Mucosa of descending colon (tissue), 3 donors: ENCODE measurements around the gene GYPE. TPM values are rescaled to one million over a fixed set of nuclear protein-coding genes. Genes with fewer than 3 reads are reported as not detected.
"Not testable (repeated sequence)": the region's sequence is repeated elsewhere in the genome, so short reads cannot be mapped to it uniquely, and the experiment has no call there.

Source experiments
- ATAC-seq: fragments of 200-7000 bp; cut with Tn5 transposase; one replicate; pipeline ENCODE4 v1.9.1; 2020; ENCODE audit warnings: mild to moderate bottlenecking, moderate library complexity
- DNase-seq, 3 donors: peaks; one replicate each; pipeline ENCODE4 v3.0.0-alpha.2; 2020
- H3K36me3 ChIP-seq: fragments of 200-600 bp; one replicate; pipeline ENCODE4 v1.8.0; 2021; ENCODE audit warnings: low read depth, mild to moderate bottlenecking
- H3K4me1 ChIP-seq: fragments of 200-600 bp; one replicate; pipeline ENCODE4 v1.8.0; 2021; ENCODE audit warnings: low read depth, mild to moderate bottlenecking
- H3K4me3 ChIP-seq: fragments of 200-600 bp; one replicate; pipeline ENCODE4 v1.8.0; 2021; ENCODE audit warnings: mild to moderate bottlenecking
- H3K9me3 ChIP-seq: fragments of 200-600 bp; one replicate; pipeline ENCODE4 v1.8.0; 2021; ENCODE audit warnings: mild to moderate bottlenecking
- intact Hi-C, 2 donors: fragments of 100-400 bp; cut with DNase I in 1 of 2; cut with micrococcal nuclease in 1 of 2; formaldehyde crosslinking; loops; one replicate each; pipeline versions ENCODE4 v1.11.0 to v1.11.1; 2022; cut with DNase I, micrococcal nuclease
- total RNA-seq, 3 donors: library from RNA; stranded (reverse); fragmentation: NEBNext Ultra II Directional in 2 of 3; extraction: Animal tissue kit (Norgen Biotek cat#: 25700) in 2 of 3; gene quantifications; one replicate each; pipeline versions ENCODE4 v1.2.1 to v1.2.4, GENCODE V29; 2021 to 2023
- TF ChIP-seq, protein P1 (sequence below): fragments of 200-600 bp; IDR thresholded peaks from one replicate; pipeline ENCODE4 v1.8.0; 2022; ENCODE audit warnings: antibody characterized with exemption, mild to moderate bottlenecking
- donor health status: DM: no; HTN: no; CAD: no; lungs with moderate emphysema.
- donor health status: DM: no; HTN: no; CAD: no.
- donor health status: DM: no; HTN: yes; CAD: no.

Gene GYPE
- total RNA-seq, 3 donors from 2014 or later = 0.66 TPM; not detected in 2

DNA sequence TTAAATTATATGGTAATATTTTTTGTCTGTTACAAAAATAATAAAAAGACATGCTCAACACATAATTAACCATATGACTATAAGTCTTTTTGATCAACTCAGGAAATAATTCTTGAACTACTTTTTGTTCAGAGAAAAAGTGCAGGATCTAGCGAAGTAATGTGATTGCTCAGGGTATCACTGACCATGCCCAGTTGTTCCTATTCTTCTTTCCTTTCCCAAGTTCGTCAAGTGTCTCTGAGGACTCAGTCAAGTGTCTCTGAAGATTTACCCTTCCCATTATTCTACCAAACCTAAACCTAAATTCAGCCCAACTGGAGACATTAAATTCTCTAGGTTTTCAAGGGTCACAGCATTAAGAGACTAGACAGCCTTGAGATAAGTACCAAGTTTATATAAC lies 5.5 kb upstream of the GYPE start:
- H3K36me3 ChIP-seq, DNase-seq, H3K9me3 ChIP-seq, ATAC-seq, intact Hi-C loops, H3K4me3 ChIP-seq, H3K4me1 ChIP-seq: not testable (repeated sequence)

DNA sequence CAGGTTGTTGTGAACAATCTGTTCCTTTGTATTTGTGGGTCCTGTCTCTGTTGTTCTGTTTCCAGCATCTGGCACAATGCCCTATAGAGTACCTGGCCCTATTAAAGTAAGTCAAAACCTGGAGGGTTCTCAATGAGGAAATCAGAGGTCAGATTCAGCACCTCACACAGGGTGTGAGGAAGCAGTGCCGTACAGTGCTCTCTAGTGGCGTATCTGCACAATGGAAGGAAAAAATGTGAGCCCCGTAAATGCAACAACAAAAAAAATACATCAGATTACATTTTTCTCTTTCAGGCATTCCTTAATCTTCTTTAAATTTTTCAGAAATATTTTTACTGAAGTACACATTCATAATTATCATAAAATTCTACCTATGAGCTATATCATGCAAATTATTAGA lies 2.5 kb upstream of the GYPE start:
- H3K4me1 ChIP-seq, H3K4me3 ChIP-seq, H3K9me3 ChIP-seq, H3K36me3 ChIP-seq, intact Hi-C loops: not testable (repeated sequence)
- ATAC-seq (peak; percentile 79), DNase-seq (peak in 1 of 3 donors; percentile 14)

DNA sequence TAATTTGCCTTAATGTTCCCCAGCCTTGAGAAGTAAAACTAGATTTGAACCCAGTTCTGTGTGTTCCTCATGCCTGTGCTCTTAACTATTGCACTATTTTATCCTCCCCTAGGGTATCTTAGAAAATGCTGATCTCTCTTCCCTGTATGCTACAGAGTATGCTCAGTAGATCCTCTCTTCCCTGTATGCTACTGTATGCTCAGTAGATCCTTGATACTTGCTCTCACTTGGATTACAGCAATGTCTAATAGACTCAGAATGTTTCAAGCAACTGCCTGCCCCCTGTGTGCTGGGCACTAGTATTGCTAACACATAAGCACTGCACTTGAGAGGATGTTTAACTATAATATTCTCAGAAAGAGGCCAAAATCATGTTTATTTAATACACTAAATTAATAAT lies 928 bp downstream of the GYPE start:
- H3K4me1 ChIP-seq, H3K9me3 ChIP-seq, intact Hi-C loops, H3K36me3 ChIP-seq, H3K4me3 ChIP-seq, ATAC-seq, DNase-seq: not testable (repeated sequence)

DNA sequence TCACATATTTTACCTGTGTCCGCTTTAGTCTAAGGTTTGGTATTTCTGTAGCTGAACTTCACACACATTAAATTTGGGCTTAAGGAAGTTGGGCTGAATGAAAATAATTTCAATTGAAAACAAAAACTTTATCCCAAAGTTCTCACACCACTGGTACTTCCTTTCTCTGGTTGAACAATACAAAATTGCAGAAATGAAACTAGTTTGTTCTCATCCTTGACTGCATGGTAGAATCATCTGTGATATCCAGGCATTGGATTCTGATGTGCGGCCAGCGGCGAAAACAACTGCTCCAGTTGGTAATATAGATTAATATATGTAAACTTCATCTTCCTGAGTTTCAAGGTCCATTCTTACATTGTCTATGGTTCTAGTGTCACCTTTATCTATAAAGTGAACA lies 15.0 kb downstream of the GYPE start:
- intact Hi-C loops, H3K4me3 ChIP-seq, ATAC-seq, H3K36me3 ChIP-seq, H3K9me3 ChIP-seq, DNase-seq, H3K4me1 ChIP-seq: not testable (repeated sequence)

- H3K4me3 ChIP-seq, ATAC-seq, DNase-seq, H3K9me3 ChIP-seq, H3K4me1 ChIP-seq, intact Hi-C loops, H3K36me3 ChIP-seq: not testable (repeated sequence)
These were observed 17.2 kb downstream of the GYPE start for GRCh38 chr4:143888189-143888588.

DNA sequence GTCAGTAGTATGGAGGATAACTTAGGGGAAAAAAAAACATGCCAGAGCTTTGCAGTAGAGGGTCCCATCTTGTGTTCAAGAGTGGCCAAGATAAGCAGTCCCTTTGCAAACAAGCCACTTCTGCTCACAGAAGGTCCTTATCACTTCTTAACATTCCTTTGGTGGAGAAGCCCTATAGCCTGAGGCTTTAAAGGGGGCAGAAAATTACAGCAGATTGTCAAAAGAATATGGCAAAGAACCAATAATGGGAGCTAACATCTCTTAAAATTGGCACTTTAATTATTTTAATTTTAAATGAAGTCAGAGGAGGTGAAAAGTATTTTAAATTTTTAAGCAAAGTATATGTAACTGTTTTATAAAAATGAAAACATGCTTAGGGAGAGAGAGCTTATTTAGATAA lies 20.4 kb downstream of the GYPE start:
- H3K4me1 ChIP-seq, ATAC-seq, intact Hi-C loops, H3K9me3 ChIP-seq, DNase-seq, H3K4me3 ChIP-seq, H3K36me3 ChIP-seq: not testable (repeated sequence)

DNA sequence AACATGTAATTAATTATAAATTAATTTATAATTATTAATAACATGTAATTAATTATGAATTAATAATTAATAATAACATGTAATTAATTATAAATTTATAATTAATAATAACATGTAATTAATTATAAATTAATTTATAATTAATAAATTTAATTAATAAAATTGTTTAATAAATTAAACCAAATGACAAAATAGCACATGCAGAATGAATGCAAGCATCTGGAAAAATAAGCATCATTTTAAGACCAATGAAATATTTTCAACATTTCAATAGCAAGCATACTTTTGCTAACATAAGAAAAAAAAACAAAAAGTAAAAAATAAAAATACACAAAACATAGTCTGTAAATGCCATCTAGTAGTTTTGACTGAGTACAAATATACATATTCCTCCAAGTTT lies 21.8 kb downstream of the GYPE start:
- no peak for ATAC-seq
- no peaks in the 10 kb centered on the region for H3K4me1 ChIP-seq
- H3K36me3 ChIP-seq = no peaks in the 10 kb centered on the region
- intact Hi-C loops = no loop called here
- DNase-seq = no peak
- H3K4me3 ChIP-seq = no peak overlapping the region
- H3K9me3 ChIP-seq = no peaks in the 10 kb centered on the region
- TF ChIP-seq, protein P1, sequence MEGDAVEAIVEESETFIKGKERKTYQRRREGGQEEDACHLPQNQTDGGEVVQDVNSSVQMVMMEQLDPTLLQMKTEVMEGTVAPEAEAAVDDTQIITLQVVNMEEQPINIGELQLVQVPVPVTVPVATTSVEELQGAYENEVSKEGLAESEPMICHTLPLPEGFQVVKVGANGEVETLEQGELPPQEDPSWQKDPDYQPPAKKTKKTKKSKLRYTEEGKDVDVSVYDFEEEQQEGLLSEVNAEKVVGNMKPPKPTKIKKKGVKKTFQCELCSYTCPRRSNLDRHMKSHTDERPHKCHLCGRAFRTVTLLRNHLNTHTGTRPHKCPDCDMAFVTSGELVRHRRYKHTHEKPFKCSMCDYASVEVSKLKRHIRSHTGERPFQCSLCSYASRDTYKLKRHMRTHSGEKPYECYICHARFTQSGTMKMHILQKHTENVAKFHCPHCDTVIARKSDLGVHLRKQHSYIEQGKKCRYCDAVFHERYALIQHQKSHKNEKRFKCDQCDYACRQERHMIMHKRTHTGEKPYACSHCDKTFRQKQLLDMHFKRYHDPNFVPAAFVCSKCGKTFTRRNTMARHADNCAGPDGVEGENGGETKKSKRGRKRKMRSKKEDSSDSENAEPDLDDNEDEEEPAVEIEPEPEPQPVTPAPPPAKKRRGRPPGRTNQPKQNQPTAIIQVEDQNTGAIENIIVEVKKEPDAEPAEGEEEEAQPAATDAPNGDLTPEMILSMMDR = no peak

DNA sequence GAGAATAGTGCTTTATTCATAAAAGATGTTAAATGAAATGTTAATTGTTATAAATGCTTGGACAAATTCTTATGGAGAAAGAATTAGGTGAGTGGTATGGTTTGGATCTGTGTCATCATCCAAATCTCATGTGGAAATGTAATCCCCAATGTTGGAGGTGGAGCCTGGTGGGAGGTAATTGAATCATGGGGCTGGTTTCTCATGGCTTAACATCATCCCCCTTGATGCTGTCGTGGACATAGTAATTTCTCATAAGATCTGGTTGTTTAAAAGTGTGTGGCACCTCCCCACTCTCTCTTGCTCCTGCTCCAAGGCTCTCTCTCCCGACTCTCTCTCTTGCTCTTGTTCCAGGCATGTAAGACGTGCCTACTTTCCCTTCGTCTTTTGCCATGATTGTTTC lies 22.5 kb downstream of the GYPE start:
- Histone ChIP-seq H3K4me1 (no peaks in the 10 kb centered on the region), H3K4me3 (no peak overlapping the region), H3K9me3 (no peaks in the 10 kb centered on the region), H3K36me3 (no peaks in the 10 kb centered on the region)
- no peak for ATAC-seq
- intact Hi-C loops = no loop called here
- DNase-seq = no peak
- TF ChIP-seq, protein P1 = no peak

- intact Hi-C loops, H3K9me3 ChIP-seq, DNase-seq, H3K36me3 ChIP-seq, H3K4me3 ChIP-seq, H3K4me1 ChIP-seq, ATAC-seq: not testable (repeated sequence)
These were observed 25.8 kb downstream of the GYPE start for GRCh38 chr4:143879561-143879960.

- H3K4me1 ChIP-seq, H3K4me3 ChIP-seq, intact Hi-C loops, DNase-seq, H3K9me3 ChIP-seq, H3K36me3 ChIP-seq, ATAC-seq: not testable (repeated sequence)
These were observed 30.0 kb downstream of the GYPE start for GRCh38 chr4:143875357-143875756.

- H3K4me1 ChIP-seq, H3K9me3 ChIP-seq, ATAC-seq, H3K4me3 ChIP-seq, H3K36me3 ChIP-seq, DNase-seq, intact Hi-C loops: not testable (repeated sequence)
These were observed 34.7 kb downstream of the GYPE start for GRCh38 chr4:143870523-143871268.

DNA sequence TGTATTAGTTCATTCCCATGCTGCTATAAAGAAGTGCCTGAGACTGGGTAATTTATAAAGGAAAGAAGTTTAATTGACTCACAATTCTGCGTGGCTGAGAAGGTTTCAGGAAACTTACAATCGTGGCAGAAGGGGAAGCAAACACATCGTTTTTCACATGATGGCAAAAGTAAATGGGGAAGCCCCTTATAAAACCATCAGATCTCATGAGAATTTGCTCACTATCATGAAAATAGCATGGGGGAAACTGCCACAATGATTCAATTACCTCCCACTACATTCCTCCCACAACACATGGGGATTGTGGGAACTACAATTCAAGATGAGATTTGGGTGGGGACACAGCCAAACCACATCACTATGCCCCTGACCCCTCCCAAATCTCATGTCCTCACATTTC lies 35.4 kb downstream of the GYPE start:
- H3K36me3 ChIP-seq, ATAC-seq, intact Hi-C loops, H3K9me3 ChIP-seq, H3K4me1 ChIP-seq, H3K4me3 ChIP-seq, DNase-seq: not testable (repeated sequence)

DNA sequence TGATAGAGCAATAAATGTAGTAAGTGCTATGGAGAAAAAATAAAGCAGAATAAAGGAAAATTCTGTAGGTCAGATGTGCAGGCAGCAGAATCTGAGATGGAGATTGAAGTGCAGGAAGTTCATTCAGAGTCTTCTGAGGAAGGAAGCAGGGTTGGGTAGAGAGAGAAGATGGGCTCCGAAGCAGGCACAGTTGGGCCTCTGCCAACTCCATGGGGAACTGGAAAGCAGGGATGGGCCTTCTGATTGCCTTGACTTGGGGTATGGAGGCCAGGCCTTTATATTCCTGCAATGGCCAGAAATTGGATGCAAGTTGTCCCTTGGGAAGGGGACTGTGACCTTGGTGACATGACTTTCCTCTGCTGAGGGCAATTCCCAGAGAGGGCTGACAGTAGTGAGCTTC lies 42.6 kb downstream of the GYPE start:
- H3K4me3 ChIP-seq, H3K36me3 ChIP-seq, H3K4me1 ChIP-seq, DNase-seq, intact Hi-C loops, H3K9me3 ChIP-seq, ATAC-seq: not testable (repeated sequence)
